ENCODE measurements around the gene GYS2.

The GYS2 gene

DNA sequence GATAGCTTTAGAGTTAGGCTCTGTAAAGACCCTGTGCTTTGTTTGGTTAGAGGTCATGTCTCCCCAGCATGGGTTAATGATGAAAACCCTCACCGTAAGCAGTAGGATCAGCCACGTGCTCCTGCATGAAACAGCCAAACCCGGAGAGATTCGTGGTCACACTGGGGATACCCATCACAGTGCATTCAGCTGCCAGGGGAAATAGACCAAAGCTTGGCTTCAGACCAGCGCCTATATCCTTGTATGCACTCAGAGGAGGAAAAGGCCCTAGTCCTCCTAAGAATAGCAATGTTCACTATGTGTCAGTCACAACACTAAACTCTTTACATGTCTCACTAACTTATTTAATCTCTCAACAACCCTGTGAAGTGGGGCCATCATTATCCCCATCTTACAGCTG, 62.2 kb downstream of the GYS2 start:
- Mint-ChIP-seq H3K27ac (ENCODE audit: low read depth) (no peak overlapping the region), H3K4me3 (no peak overlapping the region), H3K27me3 (peaks cover 34% of the 10 kb centered on the region), H3K36me3 (ENCODE audit: insufficient read depth) (no peaks in the 10 kb centered on the region), H3K9me3 (no peaks in the 10 kb centered on the region), H3K4me1 (no peaks in the 10 kb centered on the region)
- no peak for ATAC-seq (replicated peaks; ENCODE audit: extremely low read depth, poor library complexity, severe bottlenecking)
- DNase-seq (ENCODE audit: low spot score in 2 of 2): no peak

DNA sequence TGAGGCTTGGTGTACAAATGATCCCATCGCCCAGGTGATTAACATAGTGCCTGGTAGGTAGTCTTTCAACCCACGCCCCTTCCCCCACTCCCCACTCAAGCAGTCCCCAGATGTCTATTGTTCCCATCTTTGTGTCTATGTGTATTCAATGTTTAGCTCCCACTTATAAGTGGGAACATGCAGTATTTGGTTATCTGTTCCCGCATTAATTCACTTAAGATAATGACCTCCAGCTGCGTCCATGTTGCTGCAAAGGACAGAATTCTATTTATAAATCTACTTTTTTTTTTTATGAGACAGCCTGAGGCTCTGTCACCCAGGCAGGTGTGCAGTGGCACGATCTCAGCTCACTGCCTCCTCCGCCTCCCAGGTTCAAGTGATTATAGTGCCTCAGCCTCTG, 62.9 kb downstream of the GYS2 start:
- no peak overlapping the region for H3K27ac Mint-ChIP-seq (ENCODE audit: low read depth)
- DNase-seq (ENCODE audit: low spot score in 2 of 2) (no peak), ATAC-seq (replicated peaks; ENCODE audit: extremely low read depth, poor library complexity, severe bottlenecking) (no peak)
- no peaks in the 10 kb centered on the region for H3K4me1 Mint-ChIP-seq
- no peak overlapping the region for H3K4me3 Mint-ChIP-seq
- H3K36me3 Mint-ChIP-seq (ENCODE audit: insufficient read depth): no peaks in the 10 kb centered on the region
- no peaks in the 10 kb centered on the region for H3K9me3 Mint-ChIP-seq
- H3K27me3 Mint-ChIP-seq: peaks cover 41% of the 10 kb centered on the region

DNA sequence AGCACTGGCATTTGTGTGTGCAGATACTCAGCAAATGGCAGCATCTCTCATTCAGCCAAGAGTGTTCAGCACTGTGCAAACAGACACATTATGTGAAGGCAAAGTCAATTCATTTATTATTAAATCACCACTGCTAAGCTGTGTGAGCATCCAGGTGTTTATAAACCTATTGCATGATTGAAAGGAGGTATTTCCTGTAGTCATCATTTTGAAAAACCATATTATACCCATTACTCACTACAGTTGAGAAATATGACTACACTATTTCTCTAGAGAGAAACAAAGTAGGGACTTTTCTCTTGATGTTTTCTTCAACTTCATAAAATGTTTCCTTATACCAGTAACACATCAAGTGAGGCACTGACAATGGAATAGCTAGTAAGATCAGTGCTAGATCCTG, 64.8 kb downstream of the GYS2 start:
- peaks cover 46% of the 10 kb centered on the region for H3K27me3 Mint-ChIP-seq
- no peaks in the 10 kb centered on the region for H3K36me3 Mint-ChIP-seq (ENCODE audit: insufficient read depth)
- ATAC-seq (replicated peaks; ENCODE audit: extremely low read depth, poor library complexity, severe bottlenecking) (no peak), DNase-seq (ENCODE audit: low spot score in 2 of 2) (no peak)
- no peak overlapping the region for H3K4me3 Mint-ChIP-seq
- H3K9me3 Mint-ChIP-seq: no peaks in the 10 kb centered on the region
- no peaks in the 10 kb centered on the region for H3K4me1 Mint-ChIP-seq
- no peak overlapping the region for H3K27ac Mint-ChIP-seq (ENCODE audit: low read depth)

DNA sequence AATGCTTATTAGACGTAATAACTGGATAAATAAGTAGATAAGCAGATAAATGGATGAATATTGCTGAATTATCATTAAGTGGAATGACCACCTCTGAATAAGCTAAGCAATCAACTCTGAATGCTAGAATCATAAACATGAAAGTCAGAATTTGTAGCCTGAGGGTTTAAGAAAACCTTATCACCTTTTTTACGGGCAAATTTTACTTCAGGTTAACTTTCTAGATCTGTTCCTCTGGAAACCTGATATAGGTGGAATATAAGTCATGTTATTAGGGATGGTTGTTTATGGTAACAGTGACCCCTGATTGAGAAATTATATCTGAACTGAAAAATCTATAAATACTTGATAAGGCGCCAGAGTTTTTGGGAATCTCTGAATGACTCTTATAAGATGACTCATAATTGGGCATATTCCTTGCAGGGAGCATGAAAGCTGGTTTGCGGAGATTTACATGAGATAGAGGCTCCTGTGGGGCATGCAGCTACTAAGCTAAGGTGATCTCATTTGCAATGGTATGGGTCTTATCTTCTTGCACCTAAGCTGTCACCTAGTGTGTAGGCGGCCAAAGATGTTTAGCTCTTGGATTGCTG, 66.5 kb downstream of the GYS2 start:
- H3K27ac Mint-ChIP-seq (ENCODE audit: low read depth): no peak overlapping the region
- no peak overlapping the region for H3K4me3 Mint-ChIP-seq
- DNase-seq (ENCODE audit: low spot score in 2 of 2) (no peak), ATAC-seq (replicated peaks; ENCODE audit: extremely low read depth, poor library complexity, severe bottlenecking) (no peak)
- no peaks in the 10 kb centered on the region for H3K9me3 Mint-ChIP-seq
- H3K36me3 Mint-ChIP-seq (ENCODE audit: insufficient read depth): no peaks in the 10 kb centered on the region
- H3K27me3 Mint-ChIP-seq: peaks cover 45% of the 10 kb centered on the region
- no peaks in the 10 kb centered on the region for H3K4me1 Mint-ChIP-seq

DNA sequence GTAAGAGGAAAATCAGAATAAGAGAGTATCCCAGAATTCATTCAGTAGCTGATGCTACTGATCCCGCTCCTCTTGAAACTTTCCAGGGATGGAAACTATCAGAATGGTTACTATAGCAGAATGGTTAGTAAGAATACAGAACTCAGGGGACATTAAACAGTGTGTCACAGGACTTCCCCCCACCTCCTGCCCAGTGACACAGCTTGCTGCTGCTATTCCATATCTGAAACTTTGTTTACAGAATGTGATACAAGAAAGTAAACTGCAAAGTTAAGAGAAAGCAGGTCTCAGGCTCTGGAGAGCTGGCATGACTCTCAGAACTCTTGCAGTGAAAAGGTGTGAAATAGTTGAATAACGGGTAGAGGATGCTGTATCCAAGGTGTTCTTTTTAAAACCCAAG, 75.2 kb downstream of the GYS2 start:
- H3K4me3 Mint-ChIP-seq: no peak overlapping the region
- no peaks in the 10 kb centered on the region for H3K4me1 Mint-ChIP-seq
- ATAC-seq (replicated peaks; ENCODE audit: extremely low read depth, poor library complexity, severe bottlenecking): no peak
- H3K36me3 Mint-ChIP-seq (ENCODE audit: insufficient read depth): no peaks in the 10 kb centered on the region
- peaks cover 66% of the 10 kb centered on the region for H3K27me3 Mint-ChIP-seq
- H3K27ac Mint-ChIP-seq (ENCODE audit: low read depth): no peak overlapping the region
- H3K9me3 Mint-ChIP-seq: no peaks in the 10 kb centered on the region
- DNase-seq (ENCODE audit: low spot score in 2 of 2): no peak

DNA sequence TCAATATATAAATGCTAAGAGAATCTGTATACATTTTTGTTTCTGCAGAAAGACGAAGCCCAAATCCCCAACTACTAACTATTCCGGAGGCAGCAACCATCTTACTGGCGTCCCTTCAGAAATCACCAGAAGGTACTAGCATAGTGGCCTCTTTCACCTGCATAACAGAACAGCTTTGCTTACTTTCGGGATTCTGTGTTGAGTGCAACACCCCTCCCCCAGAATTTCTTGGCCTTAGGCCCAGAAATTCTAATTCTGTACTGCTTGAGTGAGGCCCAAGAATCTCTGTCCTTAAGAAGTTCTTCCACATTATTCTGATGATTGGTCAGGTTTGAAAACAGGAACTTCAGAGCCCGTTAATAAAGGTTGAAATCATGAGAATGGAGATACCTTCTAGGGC, 75.7 kb downstream of the GYS2 start:
- H3K4me1 Mint-ChIP-seq: no peaks in the 10 kb centered on the region
- H3K27me3 Mint-ChIP-seq: peaks cover 62% of the 10 kb centered on the region
- no peaks in the 10 kb centered on the region for H3K9me3 Mint-ChIP-seq
- H3K27ac Mint-ChIP-seq (ENCODE audit: low read depth): no peak overlapping the region
- ATAC-seq (replicated peaks; ENCODE audit: extremely low read depth, poor library complexity, severe bottlenecking) (no peak), DNase-seq (ENCODE audit: low spot score in 2 of 2) (no peak)
- no peaks in the 10 kb centered on the region for H3K36me3 Mint-ChIP-seq (ENCODE audit: insufficient read depth)
- no peak overlapping the region for H3K4me3 Mint-ChIP-seq

DNA sequence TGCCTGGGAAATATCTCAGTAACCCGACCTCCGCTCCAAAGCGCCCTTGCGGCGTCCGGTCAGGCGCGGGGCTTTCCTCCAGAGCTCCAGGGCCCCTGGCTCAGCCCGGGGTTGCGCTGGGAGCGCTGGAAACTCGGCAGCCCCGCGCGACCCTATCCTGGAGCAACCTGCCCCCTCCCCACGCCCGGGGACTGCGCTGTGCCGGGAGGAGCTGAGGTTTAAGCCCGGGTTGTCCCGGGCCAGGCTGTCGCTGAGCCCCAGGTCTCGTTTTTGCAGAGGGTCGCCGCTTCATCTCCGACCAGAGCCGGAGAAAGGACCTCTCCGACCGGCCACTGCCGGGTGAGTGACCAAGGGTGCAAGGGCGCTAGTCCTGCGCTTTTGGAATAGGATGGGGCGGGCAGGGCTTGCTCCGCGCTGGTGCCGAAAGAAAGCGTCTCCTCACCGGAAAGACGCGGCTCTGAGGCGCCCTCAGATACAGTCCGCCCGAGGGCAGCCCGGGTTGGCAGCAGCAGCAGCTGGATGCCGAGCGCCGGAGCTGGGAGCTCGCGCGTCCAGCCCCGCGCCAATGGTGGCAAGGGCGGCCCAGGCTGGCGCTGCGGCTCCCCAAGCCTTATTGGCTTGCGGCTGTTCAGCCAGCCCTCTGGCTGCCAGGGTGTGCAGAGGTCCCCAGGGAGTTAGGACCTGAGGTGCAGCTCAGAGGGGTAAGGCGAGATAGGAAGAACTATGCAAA, 77.0 kb downstream of the GYS2 start:
- peaks cover under 1% of the 10 kb centered on the region for H3K36me3 Mint-ChIP-seq (ENCODE audit: insufficient read depth)
- H3K9me3 Mint-ChIP-seq: no peaks in the 10 kb centered on the region
- DNase-seq (ENCODE audit: low spot score in 2 of 2): peak; percentile 28 to 36
- H3K27me3 Mint-ChIP-seq: peaks cover 49% of the 10 kb centered on the region
- no peaks in the 10 kb centered on the region for H3K4me1 Mint-ChIP-seq
- H3K27ac Mint-ChIP-seq (ENCODE audit: low read depth): no peak overlapping the region
- peak; percentile 90 for ATAC-seq (replicated peaks; ENCODE audit: extremely low read depth, poor library complexity, severe bottlenecking)
- H3K4me3 Mint-ChIP-seq: peak overlapping the region; percentile 66

DNA sequence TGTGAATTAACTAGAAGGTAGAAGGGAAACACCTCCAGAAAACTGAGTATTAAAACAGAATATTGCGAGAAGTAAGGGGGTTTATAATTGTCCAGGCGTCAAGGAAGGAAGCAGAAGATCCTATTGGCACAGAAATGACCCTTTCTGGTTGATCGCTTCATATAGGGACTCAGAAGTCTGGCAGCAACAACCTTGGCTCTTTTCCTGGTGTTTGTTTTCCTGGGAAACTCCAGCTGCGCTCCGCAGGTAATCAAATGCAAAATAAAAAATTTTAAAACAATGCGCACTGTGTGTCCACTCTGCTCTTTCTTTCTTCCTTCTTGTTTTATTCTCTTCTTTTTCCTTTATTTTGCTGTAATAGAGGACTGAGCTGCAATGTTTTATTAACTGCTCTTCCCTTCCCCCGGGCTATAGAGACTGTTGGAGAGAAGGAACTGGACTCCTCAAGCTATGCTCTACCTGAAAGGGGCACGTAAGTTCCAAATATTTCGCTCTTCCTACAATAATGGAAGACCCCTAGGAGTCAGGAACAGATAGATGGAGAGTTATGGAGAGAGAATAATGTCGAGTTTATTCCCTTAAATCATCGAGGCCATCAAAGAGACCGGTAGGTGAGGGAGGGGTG, 77.8 kb downstream of the GYS2 start:
- no peak overlapping the region for H3K27ac Mint-ChIP-seq (ENCODE audit: low read depth)
- peaks cover 43% of the 10 kb centered on the region for H3K27me3 Mint-ChIP-seq
- DNase-seq (ENCODE audit: low spot score in 2 of 2) (no peak), ATAC-seq (replicated peaks; ENCODE audit: extremely low read depth, poor library complexity, severe bottlenecking) (no peak)
- H3K4me1 Mint-ChIP-seq: no peaks in the 10 kb centered on the region
- H3K4me3 Mint-ChIP-seq: peak overlapping the region; percentile 66
- H3K9me3 Mint-ChIP-seq: no peaks in the 10 kb centered on the region
- H3K36me3 Mint-ChIP-seq (ENCODE audit: insufficient read depth): peaks cover 3% of the 10 kb centered on the region

DNA sequence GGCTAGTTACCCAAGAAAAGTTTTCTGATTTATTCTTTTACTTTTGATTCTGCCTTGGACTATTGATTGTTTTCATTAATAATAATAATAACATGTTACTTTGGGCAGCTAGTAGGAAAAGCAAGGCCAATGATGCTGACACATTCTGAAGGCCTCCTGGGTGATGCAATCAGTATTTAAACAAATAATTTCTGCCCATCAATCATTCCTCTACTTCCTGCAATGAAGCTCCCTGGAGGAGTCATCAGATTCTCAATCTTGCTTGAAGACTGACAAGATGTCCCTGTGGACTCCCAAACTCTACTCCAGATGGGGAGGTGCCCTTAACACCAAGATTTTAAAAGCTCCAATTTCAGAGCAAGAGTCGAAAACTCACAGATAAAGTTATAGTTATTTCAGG, 78.6 kb downstream of the GYS2 start, which contains the start of gene SPX:
Gene SPX, plus strand, starts transcription at position 244 of the 400 bp plus-strand sequence. CDS start 177 bp downstream, outside the sequence.
- H3K4me1 Mint-ChIP-seq: no peaks in the 10 kb centered on the region
- H3K27ac Mint-ChIP-seq (ENCODE audit: low read depth): no peak within 1 kb of the TSS

DNA sequence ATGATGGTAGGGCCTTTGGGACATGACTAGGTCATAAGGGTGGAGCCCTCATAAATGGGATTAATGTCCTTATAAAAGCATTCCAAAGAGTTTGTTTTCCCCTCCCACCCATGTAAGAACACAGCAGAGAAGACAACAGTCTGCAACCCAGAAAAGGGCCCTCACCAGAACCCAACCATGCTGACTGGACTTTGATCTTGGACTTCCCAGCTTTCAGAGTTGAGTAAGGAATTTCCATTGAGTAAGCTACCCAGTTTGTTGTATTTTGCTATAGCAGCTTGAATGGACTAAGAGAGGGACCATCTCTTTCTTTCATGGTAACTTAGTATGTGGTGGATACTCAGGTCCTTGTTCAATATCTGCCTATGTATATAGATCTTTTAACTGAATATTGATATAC, 81.5 kb downstream of the GYS2 start:
- DNase-seq (ENCODE audit: low spot score in 2 of 2) (no peak), ATAC-seq (replicated peaks; ENCODE audit: extremely low read depth, poor library complexity, severe bottlenecking) (no peak)
- Mint-ChIP-seq H3K4me3 (no peak overlapping the region), H3K27ac (ENCODE audit: low read depth) (no peak overlapping the region), H3K36me3 (ENCODE audit: insufficient read depth) (peaks cover 3% of the 10 kb centered on the region), H3K4me1 (no peaks in the 10 kb centered on the region), H3K27me3 (peaks cover 10% of the 10 kb centered on the region), H3K9me3 (no peaks in the 10 kb centered on the region)

More for the DNA sequence above, 78.6 kb downstream of the GYS2 start, which contains the start of gene SPX:
- no peak for ATAC-seq (replicated peaks; ENCODE audit: extremely low read depth, poor library complexity, severe bottlenecking)
- Mint-ChIP-seq H3K9me3 (no peaks in the 10 kb centered on the region), H3K36me3 (ENCODE audit: insufficient read depth) (peaks cover 3% of the 10 kb centered on the region), H3K27me3 (peaks cover 35% of the 10 kb centered on the region), H3K4me3 (peak within 1 kb of the TSS; percentile 66)
- DNase-seq (ENCODE audit: low spot score in 2 of 2): no peak

DNA sequence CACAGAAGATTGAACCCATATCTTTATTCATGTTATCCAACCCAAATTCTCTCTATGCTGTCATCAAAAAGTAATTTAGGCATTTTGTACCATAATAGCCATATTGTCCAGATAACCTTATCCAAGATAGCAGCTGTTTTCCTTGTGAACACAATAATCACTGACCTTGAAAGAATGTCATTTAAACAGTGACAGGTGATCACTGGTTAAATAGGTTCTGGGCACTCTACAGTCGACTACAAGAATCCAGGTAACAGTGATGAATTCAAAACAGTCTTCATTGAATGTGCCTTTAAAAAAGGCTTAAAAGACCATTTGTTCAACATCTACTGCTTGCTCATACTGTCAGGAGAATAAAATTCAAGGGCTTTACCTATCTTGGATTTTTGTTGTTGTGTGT, 83.1 kb downstream of the GYS2 start:
- DNase-seq (ENCODE audit: low spot score in 2 of 2) (no peak), ATAC-seq (replicated peaks; ENCODE audit: extremely low read depth, poor library complexity, severe bottlenecking) (no peak)
- Mint-ChIP-seq H3K36me3 (ENCODE audit: insufficient read depth) (peaks cover 8% of the 10 kb centered on the region), H3K4me3 (no peak overlapping the region), H3K9me3 (no peaks in the 10 kb centered on the region), H3K27me3 (peaks cover 1% of the 10 kb centered on the region), H3K27ac (ENCODE audit: low read depth) (no peak overlapping the region), H3K4me1 (no peaks in the 10 kb centered on the region)

DNA sequence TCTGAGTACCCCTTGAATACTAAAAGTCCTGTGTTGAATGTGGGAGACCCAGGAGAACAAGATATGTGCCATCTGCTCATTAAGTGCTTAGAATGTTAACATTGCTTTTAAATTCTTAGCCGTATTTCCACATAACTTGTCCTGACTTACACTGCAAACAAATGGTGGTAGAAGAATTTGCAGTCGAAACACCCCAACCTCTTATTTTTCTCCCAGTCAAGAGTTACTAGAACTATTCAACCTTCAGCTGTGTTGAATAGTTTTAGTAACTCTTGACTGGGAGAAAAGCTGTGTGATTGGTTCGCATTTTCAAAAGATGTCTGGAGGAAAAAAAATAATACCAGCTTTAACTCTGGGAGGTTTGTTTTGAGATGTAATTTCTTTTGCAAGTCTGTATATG, 86.2 kb downstream of the GYS2 start:
- Mint-ChIP-seq H3K4me1 (no peaks in the 10 kb centered on the region), H3K27me3 (no peaks in the 10 kb centered on the region), H3K27ac (ENCODE audit: low read depth) (no peak overlapping the region), H3K9me3 (no peaks in the 10 kb centered on the region), H3K4me3 (no peak overlapping the region), H3K36me3 (ENCODE audit: insufficient read depth) (peaks cover 23% of the 10 kb centered on the region)
- ATAC-seq (replicated peaks; ENCODE audit: extremely low read depth, poor library complexity, severe bottlenecking): no peak
- DNase-seq (ENCODE audit: low spot score in 2 of 2): no peak

DNA sequence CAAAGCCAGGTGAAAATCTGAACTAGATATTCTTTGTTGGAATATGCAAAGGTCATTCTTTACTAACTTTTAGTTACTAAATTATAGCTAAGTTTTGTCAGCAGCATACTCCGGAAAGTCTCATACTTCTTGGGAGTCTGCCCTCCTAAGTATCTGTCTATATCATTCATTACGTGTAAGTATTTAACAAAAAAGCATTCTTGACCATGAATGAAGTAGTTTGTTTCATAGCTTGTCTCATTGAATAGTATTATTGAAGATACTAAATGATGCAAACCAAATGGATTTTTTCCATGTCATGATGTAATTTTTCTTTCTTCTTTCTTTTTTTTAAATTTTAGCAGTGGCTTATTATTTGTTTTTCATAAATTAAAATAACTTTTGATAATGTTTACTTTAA, 88.4 kb downstream of the GYS2 start:
- ATAC-seq (replicated peaks; ENCODE audit: extremely low read depth, poor library complexity, severe bottlenecking) (no peak), DNase-seq (ENCODE audit: low spot score in 2 of 2) (no peak)
- Mint-ChIP-seq H3K4me3 (no peak overlapping the region), H3K27me3 (no peaks in the 10 kb centered on the region), H3K36me3 (ENCODE audit: insufficient read depth) (peaks cover 32% of the 10 kb centered on the region), H3K27ac (ENCODE audit: low read depth) (no peak overlapping the region), H3K9me3 (no peaks in the 10 kb centered on the region), H3K4me1 (no peaks in the 10 kb centered on the region)
